K562 (cell line): ENCODE results near the gene CHD6. TPM values are rescaled to one million over a fixed set of nuclear protein-coding genes. Genes with fewer than 3 reads are reported as not detected.

Experiments
- CREM ChIP-seq: IDR thresholded peaks from 2 replicates; pipeline ENCODE4 v1.6.1; 2014; ENCODE audit warnings: antibody characterized with exemption, low read depth
- CXXC5 ChIP-seq: fragments of 250-450 bp; sonication (Bioruptor Pico); IDR thresholded peaks from 2 replicates; pipeline ENCODE4 v1.8.0; 2022; ENCODE audit warnings: inconsistent platforms, mild to moderate bottlenecking, moderate library complexity
- E2F6 ChIP-seq, 2 experiments: IDR thresholded peaks; 2 replicates each; pipeline ENCODE4 v1.6.1; 2011; ENCODE audit warnings: borderline replicate concordance in 1 of 2, control low read depth in 1 of 2, low read depth in 1 of 2, low read length in 1 of 2, mild to moderate bottlenecking in 1 of 2, mixed read lengths in 1 of 2, moderate library complexity in 1 of 2; ENCODE audit not compliant: insufficient read depth in 1 of 2, insufficient read length in 1 of 2, poor library complexity in 1 of 2, severe bottlenecking in 1 of 2; ENCODE audit errors: extremely low read depth in 1 of 2
- GMEB1 ChIP-seq: fragments of 250-450 bp; sonication (Bioruptor Pico); IDR thresholded peaks from 2 replicates; pipeline ENCODE4 v1.4.0; 2020; ENCODE audit warnings: mild to moderate bottlenecking
- HDAC1 ChIP-seq, 2 experiments: fragments of 450-650 bp; IDR thresholded peaks; 2 replicates each; pipeline ENCODE4 v1.6.1; 2016 to 2017; ENCODE audit warnings: inconsistent platforms in 1 of 2, mild to moderate bottlenecking in 1 of 2, moderate library complexity in 1 of 2
- HDGF ChIP-seq: fragments of 450-650 bp; IDR thresholded peaks from 2 replicates; pipeline ENCODE4 v1.6.1; 2016
- MAFG ChIP-seq: fragments of 450-650 bp; conservative IDR thresholded peaks from 2 replicates; pipeline ENCODE4 v1.6.1; 2016; ENCODE audit warnings: missing genetic modification characterization, missing compliant biosample characterization
- MAFK ChIP-seq: IDR thresholded peaks from 2 replicates; pipeline ENCODE4 v1.6.1; 2011; ENCODE audit warnings: low read length, improper control_type of control experiment
- NFE2 ChIP-seq: IDR thresholded peaks from 2 replicates; pipeline ENCODE4 v1.6.1; 2014; ENCODE audit warnings: antibody characterized with exemption, low read depth
- NR3C1 ChIP-seq: sonication (generic); formaldehyde crosslinking; IDR thresholded peaks from 2 replicates; pipeline ENCODE4 v1.8.1; 2022; ENCODE audit warnings: missing genetic modification reagents
- NR4A1 ChIP-seq, 2 experiments: fragments of 250-450 bp in 1 of 2; fragments of 450-650 bp in 1 of 2; sonication (Bioruptor Pico) in 1 of 2; IDR thresholded peaks; 2 replicates each; pipeline versions ENCODE4 v1.4.0 to v1.6.1; 2016 to 2020; ENCODE audit warnings: mild to moderate bottlenecking in 2 of 2, missing compliant biosample characterization in 1 of 2, missing genetic modification characterization in 1 of 2, moderate library complexity in 1 of 2
- PHF21A ChIP-seq: fragments of 450-650 bp; IDR thresholded peaks from 2 replicates; pipeline ENCODE4 v1.6.1; 2017; ENCODE audit warnings: low read depth, borderline replicate concordance
- SMAD4 ChIP-seq: fragments of 250-450 bp; sonication (Bioruptor Pico); conservative IDR thresholded peaks from 2 replicates; pipeline ENCODE4 v1.8.0; 2021; ENCODE audit warnings: inconsistent platforms, mild to moderate bottlenecking, moderate library complexity
- SREBF2 ChIP-seq: sonication (generic); formaldehyde crosslinking; IDR thresholded peaks from 2 replicates; pipeline ENCODE4 v1.4.0; 2020; ENCODE audit warnings: mild to moderate bottlenecking, missing genetic modification reagents
- XRCC4 ChIP-seq: IDR thresholded peaks from one replicate; pipeline ENCODE4 v1.6.1; 2011; ENCODE audit not compliant: insufficient read depth, insufficient read length; ENCODE audit errors: extremely low read depth
- ZC3H11A ChIP-seq: IDR thresholded peaks from 2 replicates; pipeline ENCODE4 v1.6.1; 2012; ENCODE audit warnings: low read depth, low read length, improper control_type of control experiment
- ZNF239 ChIP-seq: fragments of 250-450 bp; sonication (Bioruptor Pico); IDR thresholded peaks from 2 replicates; pipeline ENCODE4 v1.4.0; 2020; ENCODE audit warnings: mild to moderate bottlenecking
- ZNF280B ChIP-seq: fragments of 250-450 bp; sonication (Bioruptor Pico); IDR thresholded peaks from 2 replicates; pipeline ENCODE4 v1.5.1; 2021; ENCODE audit warnings: mild to moderate bottlenecking
- ZNF354B ChIP-seq: fragments of 250-450 bp; sonication (Bioruptor Pico); IDR thresholded peaks from 2 replicates; pipeline ENCODE4 v1.4.0; 2020
- ZNF551 ChIP-seq: fragments of 250-450 bp; sonication (Bioruptor Pico); IDR thresholded peaks from 2 replicates; pipeline ENCODE4 v1.5.0; 2021; ENCODE audit warnings: mild to moderate bottlenecking, moderate library complexity
- ZNF780A ChIP-seq: fragments of 250-450 bp; sonication (Bioruptor Pico); IDR thresholded peaks from 2 replicates; pipeline ENCODE4 v1.5.0; 2021; ENCODE audit warnings: mild to moderate bottlenecking
- polyA plus RNA-seq, 8 experiments: library from polyadenylated mRNA; depleted of rRNA in 4 of 8; stranded (reverse) in 5 of 8; unstranded in 3 of 8; fragments of >200 nt; fragmentation: Nextera tagmentation in 2 of 8; fragmentation: Illumina TruSeq in 1 of 8; extraction: Ambion mirVana in 2 of 8; extraction: Trizol in 1 of 8; gene quantifications; 2 replicates each; pipeline versions ENCODE4 v1.2.1 to v1.2.3, GENCODE V29; 2011 to 2014; ENCODE audit warnings: inconsistent platforms in 1 of 8, missing spikeins in 1 of 8
- total RNA-seq, 7 experiments: library from RNA; depleted of rRNA in 6 of 7; stranded (reverse); fragments of >200 nt in 6 of 7; fragmentation: Illumina TruSeq in 2 of 7; extraction: Trizol in 2 of 7; gene quantifications; 2 replicates each; pipeline versions ENCODE4 v1.2.1 to v1.2.3, GENCODE V29; 2011 to 2021; ENCODE audit warnings: low replicate concordance in 1 of 7
- TF ChIP-seq, protein P1 (sequence below): fragments of 450-650 bp; formaldehyde crosslinking; IDR thresholded peaks from 2 replicates; pipeline ENCODE4 v1.4.0; 2020; ENCODE audit warnings: mild to moderate bottlenecking, moderate library complexity
- TF ChIP-seq, protein P2 (sequence below): fragments of 450-650 bp; formaldehyde crosslinking; IDR thresholded peaks from 2 replicates; pipeline ENCODE4 v1.4.0; 2022; ENCODE audit warnings: missing genetic modification characterization

Gene CHD6
- total and polyA plus RNA-seq, 9 of the 15 experiments (the other 6 are each of a cell fraction or from before 2014, with no cell fraction given), result 3.9 to 24.2 (median 12.8) TPM

DNA sequence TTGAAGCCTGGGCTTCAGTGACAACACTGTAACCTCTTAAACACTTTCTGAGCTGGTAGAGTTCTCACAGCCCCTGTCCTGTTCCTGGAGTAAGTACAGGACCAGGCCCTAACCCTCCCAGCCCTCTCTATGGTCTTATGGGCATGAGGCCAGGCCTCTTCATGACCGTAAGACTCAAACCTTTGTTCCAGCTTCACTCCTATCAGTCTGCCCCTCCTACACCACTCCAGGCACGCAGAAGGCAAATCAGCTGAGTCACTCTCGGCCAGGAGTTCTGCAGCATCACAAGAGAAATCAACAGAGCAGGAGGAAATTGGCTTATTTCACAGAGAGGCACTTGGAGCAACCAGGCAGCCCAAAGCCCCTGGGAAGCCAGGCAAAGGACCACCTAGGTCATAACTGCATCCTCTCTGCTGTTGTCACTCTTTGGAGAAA is 25.3 kb upstream of the CHD6 start (continued):
- TF ChIP-seq, protein P1, sequence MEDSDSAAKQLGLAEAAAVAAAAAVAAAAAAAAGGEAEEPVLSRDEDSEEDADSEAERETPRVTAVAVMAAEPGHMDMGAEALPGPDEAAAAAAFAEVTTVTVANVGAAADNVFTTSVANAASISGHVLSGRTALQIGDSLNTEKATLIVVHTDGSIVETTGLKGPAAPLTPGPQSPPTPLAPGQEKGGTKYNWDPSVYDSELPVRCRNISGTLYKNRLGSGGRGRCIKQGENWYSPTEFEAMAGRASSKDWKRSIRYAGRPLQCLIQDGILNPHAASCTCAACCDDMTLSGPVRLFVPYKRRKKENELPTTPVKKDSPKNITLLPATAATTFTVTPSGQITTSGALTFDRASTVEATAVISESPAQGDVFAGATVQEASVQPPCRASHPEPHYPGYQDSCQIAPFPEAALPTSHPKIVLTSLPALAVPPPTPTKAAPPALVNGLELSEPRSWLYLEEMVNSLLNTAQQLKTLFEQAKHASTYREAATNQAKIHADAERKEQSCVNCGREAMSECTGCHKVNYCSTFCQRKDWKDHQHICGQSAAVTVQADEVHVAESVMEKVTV (CRISPR knock-in tag), result no peak
- peak; percentile 99 for TF ChIP-seq MAFG (tag)
- TF ChIP-seq XRCC4, result no peak
- no peak for TF ChIP-seq ZC3H11A
- TF ChIP-seq ZNF280B, result no peak
- 0 out of 2 replicates have a peak, but pooled peaks have one; percentile 15 for TF ChIP-seq HDGF
- TF ChIP-seq ZNF780A (CRISPR knock-in tag), result no peak
- TF ChIP-seq NR4A1 (CRISPR knock-in tag; IDR thresholded peaks at IDR 0.05), result no peak
- TF ChIP-seq NR4A1 (tag; IDR thresholded peaks at IDR 0.05), result peak; percentile 36; the same call in 1 of the 2 replicates
- peak; percentile 96 for TF ChIP-seq MAFK
- peak; percentile 99 for TF ChIP-seq NFE2
- TF ChIP-seq GMEB1 (CRISPR knock-in tag), result no peak
- 0 out of 4 replicates have a peak, but pooled peaks of 1 of the 2 experiments have one; percentile 35 for TF ChIP-seq HDAC1 (IDR thresholded peaks at IDR 0.05)
- no peak for TF ChIP-seq PHF21A
- TF ChIP-seq CREM, result peak; percentile 49; the same call in 1 of the 2 replicates
- TF ChIP-seq NR3C1 (CRISPR knock-in tag), result no peak
- 0 out of 2 replicates have a peak, but pooled peaks have one; percentile 13 for TF ChIP-seq ZNF354B (CRISPR knock-in tag)
- TF ChIP-seq SREBF2, result no peak
- TF ChIP-seq SMAD4 (CRISPR knock-in tag), result peak; percentile 47; the same call in 1 of the 2 replicates
- TF ChIP-seq, protein P2, sequence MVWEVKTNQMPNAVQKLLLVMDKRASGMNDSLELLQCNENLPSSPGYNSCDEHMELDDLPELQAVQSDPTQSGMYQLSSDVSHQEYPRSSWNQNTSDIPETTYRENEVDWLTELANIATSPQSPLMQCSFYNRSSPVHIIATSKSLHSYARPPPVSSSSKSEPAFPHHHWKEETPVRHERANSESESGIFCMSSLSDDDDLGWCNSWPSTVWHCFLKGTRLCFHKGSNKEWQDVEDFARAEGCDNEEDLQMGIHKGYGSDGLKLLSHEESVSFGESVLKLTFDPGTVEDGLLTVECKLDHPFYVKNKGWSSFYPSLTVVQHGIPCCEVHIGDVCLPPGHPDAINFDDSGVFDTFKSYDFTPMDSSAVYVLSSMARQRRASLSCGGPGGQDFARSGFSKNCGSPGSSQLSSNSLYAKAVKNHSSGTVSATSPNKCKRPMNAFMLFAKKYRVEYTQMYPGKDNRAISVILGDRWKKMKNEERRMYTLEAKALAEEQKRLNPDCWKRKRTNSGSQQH, result no peak
- TF ChIP-seq CXXC5 (CRISPR knock-in tag), result peak; percentile 75
- no peak for TF ChIP-seq ZNF239 (CRISPR knock-in tag)
- TF ChIP-seq ZNF551, result no peak
- TF ChIP-seq E2F6 (IDR thresholded peaks at IDR 0.05; ENCODE audit: borderline replicate concordance in 1 of 2, extremely low read depth in 1 of 2, insufficient read depth in 1 of 2, insufficient read length in 1 of 2, low read depth in 1 of 2, low read length in 1 of 2, poor library complexity in 1 of 2, severe bottlenecking in 1 of 2), result no peak
